ENCODE results near the gene CDH16.

CDH16 gene

GRCh38 chr16:66949472-66949871, 30.8 kb upstream of the CDH16 start:
- Histone ChIP-seq H3K27me3 (ENCODE audit: insufficient read depth, poor library complexity, severe bottlenecking) (peaks cover 28% of the 10 kb centered on the region), H3K4me3 (replicated peaks; ENCODE audit: insufficient read depth, low read length) (no peak overlapping the region), H3K27ac (replicated peaks) (no peak overlapping the region)
- TF ChIP-seq POLR2AphosphoS5 (IDR thresholded peaks at IDR 0.05; ENCODE audit: low read depth) (no peak), GABPA (IDR thresholded peaks at IDR 0.05; ENCODE audit: low read depth) (no peak), REST (IDR thresholded peaks at IDR 0.05; ENCODE audit: insufficient replicate concordance, low read depth) (no peak), SPI1 (IDR thresholded peaks at IDR 0.05; ENCODE audit: borderline replicate concordance, low read depth) (no peak), CTCF (IDR thresholded peaks at IDR 0.05; ENCODE audit: insufficient read depth, low read length) (no peak)
- no peak for DNase-seq (ENCODE audit: low read depth in 1 of 2, low spot score in 1 of 2)

- H3K27ac ChIP-seq (replicated peaks): no peak overlapping the region
- TF ChIP-seq REST (IDR thresholded peaks at IDR 0.05; ENCODE audit: insufficient replicate concordance, low read depth): no peak
- TF ChIP-seq SPI1 (IDR thresholded peaks at IDR 0.05; ENCODE audit: borderline replicate concordance, low read depth): no peak
- no peak for TF ChIP-seq CTCF (IDR thresholded peaks at IDR 0.05; ENCODE audit: insufficient read depth, low read length)
- no peak for TF ChIP-seq POLR2AphosphoS5 (IDR thresholded peaks at IDR 0.05; ENCODE audit: low read depth)
- TF ChIP-seq GABPA (IDR thresholded peaks at IDR 0.05; ENCODE audit: low read depth): no peak
Measured at GRCh38 chr16:66948837-66949225, 30.1 kb upstream of the CDH16 start.

GRCh38 chr16:66948134-66948836, 29.6 kb upstream of the CDH16 start:
- no peak overlapping the region for H3K27ac ChIP-seq (replicated peaks)
- H3K27me3 ChIP-seq (ENCODE audit: insufficient read depth, poor library complexity, severe bottlenecking): peaks cover 28% of the 10 kb centered on the region
- no peak for TF ChIP-seq CTCF (IDR thresholded peaks at IDR 0.05; ENCODE audit: insufficient read depth, low read length)
- no peak for TF ChIP-seq REST (IDR thresholded peaks at IDR 0.05; ENCODE audit: insufficient replicate concordance, low read depth)
- TF ChIP-seq POLR2AphosphoS5 (IDR thresholded peaks at IDR 0.05; ENCODE audit: low read depth): no peak
- no peak for TF ChIP-seq GABPA (IDR thresholded peaks at IDR 0.05; ENCODE audit: low read depth)
- no peak for TF ChIP-seq SPI1 (IDR thresholded peaks at IDR 0.05; ENCODE audit: borderline replicate concordance, low read depth)
- H3K4me3 ChIP-seq (replicated peaks; ENCODE audit: insufficient read depth, low read length): peak overlapping the region; percentile 22; the same call in 1 of the 2 replicates
- DNase-seq (ENCODE audit: low read depth in 1 of 2, low spot score in 1 of 2): no peak

More at GRCh38 chr16:66948837-66949225, 30.1 kb upstream of the CDH16 start:
- Histone ChIP-seq H3K27me3 (ENCODE audit: insufficient read depth, poor library complexity, severe bottlenecking) (peaks cover 28% of the 10 kb centered on the region), H3K4me3 (replicated peaks; ENCODE audit: insufficient read depth, low read length) (no peak overlapping the region)
- DNase-seq (ENCODE audit: low read depth in 1 of 2, low spot score in 1 of 2): no peak

All from HL-60 (cell line).